ENCODE data around the gene DRD4.
"Not testable (repeated sequence)": the region's sequence is repeated elsewhere in the genome, so short reads cannot be mapped to it uniquely, and the experiment has no call there.

The DRD4 gene

GRCh38 chr11:641806-642370, 4.8 kb downstream of the DRD4 start:
- FAIRE-seq: peak; percentile 48
- DNase-seq (ENCODE audit: insufficient read length, low spot score): no peak

- no peak for FAIRE-seq
- no peak for DNase-seq (ENCODE audit: insufficient read length, low spot score)
Observed at GRCh38 chr11:643366-643765, 6.3 kb downstream of the DRD4 start.

GRCh38 chr11:643849-644738, 7.0 kb downstream of the DRD4 start:
- DNase-seq (ENCODE audit: insufficient read length, low spot score): no peak
- FAIRE-seq: no peak

- no peak for DNase-seq (ENCODE audit: insufficient read length, low spot score)
- no peak for FAIRE-seq
Observed at GRCh38 chr11:645536-645935, 8.5 kb downstream of the DRD4 start.

- DNase-seq (ENCODE audit: insufficient read length, low spot score) (no peak), FAIRE-seq (no peak)
Observed at GRCh38 chr11:646214-646613, 9.1 kb downstream of the DRD4 start.

GRCh38 chr11:647672-648158, 10.6 kb downstream of the DRD4 start:
- DNase-seq (ENCODE audit: insufficient read length, low spot score); FAIRE-seq: not testable (repeated sequence)

- DNase-seq (ENCODE audit: insufficient read length, low spot score) (no peak), FAIRE-seq (no peak)
Observed at GRCh38 chr11:650482-650881, 13.4 kb downstream of the DRD4 start.

GRCh38 chr11:653136-653535, 16.1 kb downstream of the DRD4 start:
- FAIRE-seq; DNase-seq (ENCODE audit: insufficient read length, low spot score): not testable (repeated sequence)

GRCh38 chr11:653837-654236, 16.8 kb downstream of the DRD4 start:
- no peak for FAIRE-seq

GRCh38 chr11:654444-654843, 17.4 kb downstream of the DRD4 start:
- not testable (repeated sequence) for FAIRE-seq; DNase-seq (ENCODE audit: insufficient read length, low spot score)

More at GRCh38 chr11:653837-654236, 16.8 kb downstream of the DRD4 start:
- no peak for DNase-seq (ENCODE audit: insufficient read length, low spot score)

GRCh38 chr11:655036-655726, 18.1 kb downstream of the DRD4 start:
- DNase-seq (ENCODE audit: insufficient read length, low spot score) (no peak), FAIRE-seq (no peak)

- DNase-seq (ENCODE audit: insufficient read length, low spot score) (no peak), FAIRE-seq (no peak)
Observed at GRCh38 chr11:656426-656825, 19.4 kb downstream of the DRD4 start.

- no peak for DNase-seq (ENCODE audit: insufficient read length, low spot score)
- FAIRE-seq: no peak
Observed at GRCh38 chr11:656866-657265, 19.8 kb downstream of the DRD4 start.

GRCh38 chr11:657691-658126, 20.6 kb downstream of the DRD4 start:
- DNase-seq (ENCODE audit: insufficient read length, low spot score): no peak
- no peak for FAIRE-seq

- no peak for DNase-seq (ENCODE audit: insufficient read length, low spot score)
- FAIRE-seq: no peak
Observed at GRCh38 chr11:659532-660085, 22.5 kb downstream of the DRD4 start.

DNA sequence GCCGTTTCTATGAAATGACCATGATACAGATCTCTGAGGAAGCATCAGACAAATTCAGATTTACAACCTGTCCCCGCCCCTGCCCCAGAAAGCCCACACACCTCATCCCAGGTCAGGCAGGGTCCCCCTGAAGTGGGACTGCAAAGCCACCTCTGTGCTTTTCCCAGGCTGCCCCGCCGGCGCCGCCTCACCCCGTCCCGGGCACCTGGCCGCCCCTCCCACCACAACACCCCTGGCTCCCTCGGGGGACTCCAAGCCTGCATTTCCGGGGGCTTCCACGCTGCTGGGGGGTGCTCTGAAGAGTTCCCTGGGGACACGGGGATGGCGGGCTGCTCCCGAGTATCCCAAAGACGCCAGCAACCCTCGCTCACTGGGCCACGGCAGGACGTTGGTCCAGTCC, 23.2 kb downstream of the DRD4 start:
- no peak for FAIRE-seq
- no peak for DNase-seq (ENCODE audit: insufficient read length, low spot score)

DNA sequence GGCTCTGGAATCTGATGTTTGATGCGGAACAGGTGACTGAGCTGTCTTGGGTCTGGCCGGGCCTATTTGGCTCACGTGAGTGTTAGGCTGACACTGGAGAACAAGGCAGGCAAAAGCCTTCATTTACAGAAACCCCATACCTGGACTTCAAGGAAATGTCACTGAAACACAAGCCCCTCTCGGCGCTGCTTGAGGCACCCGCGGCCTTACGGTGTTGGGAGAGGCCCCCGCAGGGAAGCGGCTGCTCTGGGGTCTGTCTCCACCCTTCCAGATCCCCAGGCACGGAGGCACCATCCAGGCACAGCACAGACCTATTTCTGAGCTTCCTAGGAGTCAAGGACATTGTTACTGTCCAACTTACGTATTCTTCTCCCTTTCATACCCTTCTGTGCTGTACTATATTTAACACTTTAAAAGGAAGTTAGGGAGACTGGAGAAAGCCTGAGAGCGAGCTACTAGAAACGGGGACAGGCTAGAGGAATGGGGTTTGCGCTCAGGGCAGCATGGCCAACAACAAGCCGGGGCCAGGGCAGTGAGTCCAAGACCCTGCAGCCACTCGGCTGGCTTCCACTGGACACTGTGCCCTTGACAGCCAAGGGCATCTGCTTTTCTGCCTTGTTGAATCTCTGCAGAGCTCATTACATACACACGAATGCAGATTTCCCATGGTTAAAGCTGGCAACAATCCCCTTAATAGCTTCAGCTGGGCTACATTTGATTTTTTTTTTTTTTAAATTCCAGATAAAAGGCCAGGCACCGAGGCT, 23.8 kb downstream of the DRD4 start:
- DNase-seq (ENCODE audit: insufficient read length, low spot score) (no peak), FAIRE-seq (no peak)

GRCh38 chr11:662689-663274, 25.7 kb downstream of the DRD4 start:
- peak; percentile 91 for FAIRE-seq
- DNase-seq (ENCODE audit: insufficient read length, low spot score): peak; percentile 78

DNA sequence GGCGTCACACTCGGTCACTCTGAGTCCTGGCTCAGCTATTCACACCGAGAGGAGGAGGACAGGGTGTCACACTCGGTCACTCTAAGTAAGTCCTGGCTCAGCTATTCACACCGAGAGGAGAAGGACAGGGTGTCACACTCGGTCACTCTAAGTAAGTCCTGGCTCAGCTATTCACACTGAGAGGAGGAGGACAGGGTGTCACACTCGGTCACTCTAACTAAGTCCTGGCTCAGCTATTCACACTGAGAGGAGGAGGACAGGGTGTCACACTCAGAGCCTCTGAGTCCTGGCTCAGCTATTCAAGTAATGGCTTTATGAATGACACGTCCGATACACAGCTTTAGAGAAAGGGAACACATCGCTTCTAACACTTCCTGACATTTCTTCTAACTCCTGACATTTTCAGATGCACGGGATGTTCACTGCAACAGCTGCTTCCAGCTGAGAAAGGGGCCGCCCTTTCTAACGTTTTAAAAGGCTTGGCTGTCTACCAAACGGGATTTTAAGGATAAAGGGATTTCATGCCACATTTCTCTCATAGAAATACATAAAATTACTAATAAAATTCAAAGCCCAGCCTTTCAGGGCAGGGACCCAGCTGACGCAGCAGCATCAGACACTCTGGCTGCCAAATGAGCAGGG, 28.1 kb downstream of the DRD4 start:
- no peak for DNase-seq (ENCODE audit: insufficient read length, low spot score)
- no peak for FAIRE-seq
